Liver (tissue), 9 donors: ENCODE results near the gene AKR1C8. TPM values are rescaled to one million over a fixed set of nuclear protein-coding genes. Genes with fewer than 3 reads are reported as not detected.
A peak's percentile ranks its signal among the peaks of the same experiment; 100 is the strongest.

ENCODE experiments used
- DNase-seq: peaks from one replicate; pipeline ENCODE4 v3.0.0-alpha.2; 2017; ENCODE audit warnings: low spot score
- H3K27ac ChIP-seq, 2 donors: one replicate each; pipeline ENCODE4 v1.7.0; 2013; ENCODE audit warnings: inconsistent platforms in 2 of 2, low read length in 2 of 2, control low read depth in 1 of 2, low read depth in 1 of 2, mild to moderate bottlenecking in 1 of 2
- H3K27me3 ChIP-seq, 4 donors: one replicate each; pipeline versions ENCODE4 v1.6.1 to v1.7.0; 2013; ENCODE audit warnings: low read length in 3 of 4, inconsistent platforms in 1 of 4, mild to moderate bottlenecking in 1 of 4, moderate library complexity in 1 of 4; ENCODE audit not compliant: control insufficient read depth in 4 of 4, insufficient read depth in 4 of 4
- H3K36me3 ChIP-seq, 4 donors: one replicate each; pipeline versions ENCODE4 v1.6.1 to v1.7.0; 2013; ENCODE audit warnings: low read length in 3 of 4, mild to moderate bottlenecking in 3 of 4, low read depth in 1 of 4, moderate library complexity in 1 of 4; ENCODE audit not compliant: control insufficient read depth in 4 of 4, insufficient read depth in 3 of 4
- H3K4me1 ChIP-seq, 4 donors: one replicate each; pipeline versions ENCODE4 v1.6.1 to v1.7.0; 2013; ENCODE audit warnings: low read length in 3 of 4, mild to moderate bottlenecking in 3 of 4, moderate library complexity in 1 of 4; ENCODE audit not compliant: control insufficient read depth in 4 of 4, insufficient read depth in 4 of 4
- H3K4me3 ChIP-seq, 3 donors: one replicate each; pipeline versions ENCODE4 v1.6.1 to v1.7.0; 2013; ENCODE audit warnings: low read length in 3 of 3, control low read depth in 1 of 3, low read depth in 1 of 3, mild to moderate bottlenecking in 1 of 3
- H3K9ac ChIP-seq, 2 donors: one replicate each; pipeline ENCODE4 v1.7.0; 2013; ENCODE audit warnings: low read length in 2 of 2, mild to moderate bottlenecking in 2 of 2, moderate library complexity in 2 of 2, control low read depth in 1 of 2, low read depth in 1 of 2
- H3K9me3 ChIP-seq, 4 donors: one replicate each; pipeline versions ENCODE4 v1.6.1 to v1.7.0; 2013; ENCODE audit warnings: low read length in 3 of 4; ENCODE audit not compliant: control insufficient read depth in 4 of 4
- HNF4A ChIP-seq, 2 donors: conservative IDR thresholded peaks; 2 replicates each; pipeline ENCODE4 v1.6.1; 2016; ENCODE audit warnings: antibody characterized with exemption in 2 of 2, mild to moderate bottlenecking in 2 of 2
- HNF4G ChIP-seq: IDR thresholded peaks from 2 replicates; pipeline ENCODE4 v1.6.1; 2016; ENCODE audit warnings: antibody characterized with exemption
- JUND ChIP-seq, 2 donors: IDR thresholded peaks; 2 replicates each; pipeline ENCODE4 v1.6.1; 2016; ENCODE audit warnings: antibody characterized with exemption in 2 of 2
- MAX ChIP-seq: IDR thresholded peaks from 2 replicates; pipeline ENCODE4 v1.6.1; 2016; ENCODE audit warnings: antibody characterized with exemption
- NR2F2 ChIP-seq: IDR thresholded peaks from 2 replicates; pipeline ENCODE4 v1.6.1; 2016; ENCODE audit warnings: antibody characterized with exemption
- RAD21 ChIP-seq, 2 donors: IDR thresholded peaks; 2 replicates each; pipeline ENCODE4 v1.6.1; 2016; ENCODE audit warnings: antibody characterized with exemption in 2 of 2, mild to moderate bottlenecking in 2 of 2
- RXRA ChIP-seq, 2 donors: IDR thresholded peaks; 2 replicates each; pipeline ENCODE4 v1.6.1; 2017 to 2018; ENCODE audit warnings: antibody characterized with exemption in 2 of 2, mild to moderate bottlenecking in 1 of 2
- YY1 ChIP-seq: IDR thresholded peaks from 2 replicates; pipeline ENCODE4 v1.6.1; 2016; ENCODE audit warnings: antibody characterized with exemption, mild to moderate bottlenecking
- WGBS: extraction: QIAGEN DNeasy Blood & Tissue Kit; methylation state at CpG from one replicate; pipeline ENCODE4 v1.1.7; 2013; 5-methylcytosine and 5-hydroxymethylcytosine counted together
- polyA plus RNA-seq, 2 donors: library from polyadenylated mRNA; stranded (reverse) in 1 of 2; unstranded in 1 of 2; fragments of 200-250 nt in 1 of 2; fragments of >200 nt in 1 of 2; fragmentation: Nextera tagmentation in 1 of 2; extraction: Ambion mirVana in 1 of 2; gene quantifications; one replicate each; pipeline versions ENCODE4 v1.2.1 to v1.2.3, GENCODE V29; 2013 to 2015
- total RNA-seq, 2 donors: library from RNA; depleted of rRNA; stranded (reverse); fragments of >200 nt; gene quantifications; one replicate each; pipeline ENCODE4 v1.2.3, GENCODE V29; 2014
- TF ChIP-seq, protein P1 (sequence below): IDR thresholded peaks from 2 replicates; pipeline ENCODE4 v1.6.1; 2016; ENCODE audit warnings: antibody characterized with exemption
- TF ChIP-seq, protein P2 (sequence below): IDR thresholded peaks from 2 replicates; pipeline ENCODE4 v1.6.1; 2016; ENCODE audit warnings: antibody characterized with exemption, mild to moderate bottlenecking
- TF ChIP-seq, protein P3 (sequence below): fragments of 150-350 bp; IDR thresholded peaks from 2 replicates; pipeline ENCODE4 v1.5.1; 2017; ENCODE audit warnings: improper control_type of control experiment, low read depth, low read length; ENCODE audit not compliant: missing input control
- donor health status: healthy.
- donor health status: healthy.
- donor health status: healthy.
- donor health status: healthy.
- donor health status: healthy.

AKR1C8 gene
- total and polyA plus RNA-seq, 4 donors = 2.5 to 28.5 (median 19.2) TPM; not detected in 1

DNA sequence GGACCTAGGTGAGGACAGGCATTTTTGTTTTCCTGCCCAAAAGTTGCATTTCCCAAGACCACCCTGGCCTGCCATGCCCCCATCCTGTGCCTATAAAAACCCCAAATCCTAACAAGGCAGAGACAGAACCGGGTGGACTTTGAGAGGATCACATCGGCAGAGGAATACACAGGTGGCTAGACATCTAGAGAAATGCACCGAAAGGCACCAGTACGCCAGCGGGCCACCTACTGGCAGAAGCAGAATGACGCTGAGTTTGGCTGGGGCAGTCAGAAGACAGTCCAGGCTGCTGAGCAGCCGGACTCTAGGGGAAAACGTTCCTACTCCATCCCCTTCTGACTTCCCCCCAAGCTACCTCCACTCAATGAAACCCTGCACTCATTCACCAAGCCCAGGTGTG, 14.4 kb upstream of the AKR1C8 start:
- no peaks in the 10 kb centered on the region for H3K27me3 ChIP-seq
- peak overlapping the region; percentile 67 to 91 for H3K27ac ChIP-seq
- H3K9ac ChIP-seq = peak overlapping the region; percentile 47 to 88
- WGBS = 40% methylated on average over 8 of the region's 8 CpGs
- no peaks in the 10 kb centered on the region for H3K9me3 ChIP-seq
- peak overlapping the region; percentile 53 to 71 (median 56) for H3K4me3 ChIP-seq
- TF ChIP-seq JUND (IDR thresholded peaks at IDR 0.05) (peak in 1 of 2 donors; percentile 12), RAD21 (IDR thresholded peaks at IDR 0.05) (peak; percentile 71 to 79), HNF4G (no peak), HNF4A (conservative IDR thresholded peaks at IDR 0.05) (peak; percentile 14 to 55), YY1 (peak; percentile 23), RXRA (IDR thresholded peaks at IDR 0.05) (peak in 1 of 2 donors; percentile 21)
- TF ChIP-seq, protein P1, sequence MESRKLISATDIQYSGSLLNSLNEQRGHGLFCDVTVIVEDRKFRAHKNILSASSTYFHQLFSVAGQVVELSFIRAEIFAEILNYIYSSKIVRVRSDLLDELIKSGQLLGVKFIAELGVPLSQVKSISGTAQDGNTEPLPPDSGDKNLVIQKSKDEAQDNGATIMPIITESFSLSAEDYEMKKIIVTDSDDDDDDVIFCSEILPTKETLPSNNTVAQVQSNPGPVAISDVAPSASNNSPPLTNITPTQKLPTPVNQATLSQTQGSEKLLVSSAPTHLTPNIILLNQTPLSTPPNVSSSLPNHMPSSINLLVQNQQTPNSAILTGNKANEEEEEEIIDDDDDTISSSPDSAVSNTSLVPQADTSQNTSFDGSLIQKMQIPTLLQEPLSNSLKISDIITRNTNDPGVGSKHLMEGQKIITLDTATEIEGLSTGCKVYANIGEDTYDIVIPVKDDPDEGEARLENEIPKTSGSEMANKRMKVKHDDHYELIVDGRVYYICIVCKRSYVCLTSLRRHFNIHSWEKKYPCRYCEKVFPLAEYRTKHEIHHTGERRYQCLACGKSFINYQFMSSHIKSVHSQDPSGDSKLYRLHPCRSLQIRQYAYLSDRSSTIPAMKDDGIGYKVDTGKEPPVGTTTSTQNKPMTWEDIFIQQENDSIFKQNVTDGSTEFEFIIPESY = no peak
- TF ChIP-seq, protein P2, sequence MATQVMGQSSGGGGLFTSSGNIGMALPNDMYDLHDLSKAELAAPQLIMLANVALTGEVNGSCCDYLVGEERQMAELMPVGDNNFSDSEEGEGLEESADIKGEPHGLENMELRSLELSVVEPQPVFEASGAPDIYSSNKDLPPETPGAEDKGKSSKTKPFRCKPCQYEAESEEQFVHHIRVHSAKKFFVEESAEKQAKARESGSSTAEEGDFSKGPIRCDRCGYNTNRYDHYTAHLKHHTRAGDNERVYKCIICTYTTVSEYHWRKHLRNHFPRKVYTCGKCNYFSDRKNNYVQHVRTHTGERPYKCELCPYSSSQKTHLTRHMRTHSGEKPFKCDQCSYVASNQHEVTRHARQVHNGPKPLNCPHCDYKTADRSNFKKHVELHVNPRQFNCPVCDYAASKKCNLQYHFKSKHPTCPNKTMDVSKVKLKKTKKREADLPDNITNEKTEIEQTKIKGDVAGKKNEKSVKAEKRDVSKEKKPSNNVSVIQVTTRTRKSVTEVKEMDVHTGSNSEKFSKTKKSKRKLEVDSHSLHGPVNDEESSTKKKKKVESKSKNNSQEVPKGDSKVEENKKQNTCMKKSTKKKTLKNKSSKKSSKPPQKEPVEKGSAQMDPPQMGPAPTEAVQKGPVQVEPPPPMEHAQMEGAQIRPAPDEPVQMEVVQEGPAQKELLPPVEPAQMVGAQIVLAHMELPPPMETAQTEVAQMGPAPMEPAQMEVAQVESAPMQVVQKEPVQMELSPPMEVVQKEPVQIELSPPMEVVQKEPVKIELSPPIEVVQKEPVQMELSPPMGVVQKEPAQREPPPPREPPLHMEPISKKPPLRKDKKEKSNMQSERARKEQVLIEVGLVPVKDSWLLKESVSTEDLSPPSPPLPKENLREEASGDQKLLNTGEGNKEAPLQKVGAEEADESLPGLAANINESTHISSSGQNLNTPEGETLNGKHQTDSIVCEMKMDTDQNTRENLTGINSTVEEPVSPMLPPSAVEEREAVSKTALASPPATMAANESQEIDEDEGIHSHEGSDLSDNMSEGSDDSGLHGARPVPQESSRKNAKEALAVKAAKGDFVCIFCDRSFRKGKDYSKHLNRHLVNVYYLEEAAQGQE = peak; percentile 84
- TF ChIP-seq, protein P3, sequence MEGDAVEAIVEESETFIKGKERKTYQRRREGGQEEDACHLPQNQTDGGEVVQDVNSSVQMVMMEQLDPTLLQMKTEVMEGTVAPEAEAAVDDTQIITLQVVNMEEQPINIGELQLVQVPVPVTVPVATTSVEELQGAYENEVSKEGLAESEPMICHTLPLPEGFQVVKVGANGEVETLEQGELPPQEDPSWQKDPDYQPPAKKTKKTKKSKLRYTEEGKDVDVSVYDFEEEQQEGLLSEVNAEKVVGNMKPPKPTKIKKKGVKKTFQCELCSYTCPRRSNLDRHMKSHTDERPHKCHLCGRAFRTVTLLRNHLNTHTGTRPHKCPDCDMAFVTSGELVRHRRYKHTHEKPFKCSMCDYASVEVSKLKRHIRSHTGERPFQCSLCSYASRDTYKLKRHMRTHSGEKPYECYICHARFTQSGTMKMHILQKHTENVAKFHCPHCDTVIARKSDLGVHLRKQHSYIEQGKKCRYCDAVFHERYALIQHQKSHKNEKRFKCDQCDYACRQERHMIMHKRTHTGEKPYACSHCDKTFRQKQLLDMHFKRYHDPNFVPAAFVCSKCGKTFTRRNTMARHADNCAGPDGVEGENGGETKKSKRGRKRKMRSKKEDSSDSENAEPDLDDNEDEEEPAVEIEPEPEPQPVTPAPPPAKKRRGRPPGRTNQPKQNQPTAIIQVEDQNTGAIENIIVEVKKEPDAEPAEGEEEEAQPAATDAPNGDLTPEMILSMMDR = peak; percentile 48
- peaks cover 3 to 36% (median 26%) of the 10 kb centered on the region in 4 donors for H3K4me1 ChIP-seq
- peaks cover 2 to 8% (median 6%) of the 10 kb centered on the region in 4 donors for H3K36me3 ChIP-seq
- no peak for DNase-seq

- Histone ChIP-seq H3K9me3 (no peaks in the 10 kb centered on the region), H3K27me3 (no peaks in the 10 kb centered on the region), H3K36me3 (peaks cover 0 to 6% (median 2%) of the 10 kb centered on the region in 4 donors), H3K27ac (peak overlapping the region; percentile 67 to 91), H3K4me3 (peak overlapping the region; percentile 20 to 71 (median 56)), H3K9ac (peak overlapping the region in 1 of 2 donors; percentile 88), H3K4me1 (peaks cover 3 to 44% (median 26%) of the 10 kb centered on the region in 4 donors)
- 45% methylated on average over 3 of the region's 3 CpGs for WGBS
- TF ChIP-seq RAD21 (IDR thresholded peaks at IDR 0.05) (no peak), RXRA (IDR thresholded peaks at IDR 0.05) (no peak), NR2F2 (no peak), MAX (no peak)
- TF ChIP-seq, protein P1 = no peak
- DNase-seq = no peak
These were observed 13.4 kb upstream of the AKR1C8 start for GRCh38 chr10:5198386-5198785.
